Kasumi-1 (cell line): ENCODE data around the gene KIF19.

Experiments used
- DNase-seq, 2 experiments: peaks; one replicate each; lab custom pipeline; 2025; lab: John Stamatoyannopoulos, UW

KIF19 gene

GRCh38 chr17:74342224-74342623 is 16.2 kb downstream of the KIF19 start:
- no peak for DNase-seq

GRCh38 chr17:74343121-74343520 is 17.1 kb downstream of the KIF19 start:
- DNase-seq = no peak

GRCh38 chr17:74343526-74344284 is 17.7 kb downstream of the KIF19 start:
- no peak for DNase-seq

GRCh38 chr17:74344658-74345057 is 18.6 kb downstream of the KIF19 start:
- DNase-seq = no peak

- DNase-seq = no peak
Measured at GRCh38 chr17:74345433-74346241, 19.6 kb downstream of the KIF19 start.

GRCh38 chr17:74347646-74348045 is 21.6 kb downstream of the KIF19 start:
- no peak for DNase-seq

- DNase-seq = no peak
Measured at GRCh38 chr17:74349120-74349519, 23.1 kb downstream of the KIF19 start.

- no peak for DNase-seq
Measured at GRCh38 chr17:74350486-74350885, 24.5 kb downstream of the KIF19 start.

GRCh38 chr17:74351552-74352210 is 25.7 kb downstream of the KIF19 start:
- no peak for DNase-seq

- no peak for DNase-seq
Measured at GRCh38 chr17:74353446-74354060, 27.5 kb downstream of the KIF19 start.

GRCh38 chr17:74354123-74354522 is 28.1 kb downstream of the KIF19 start:
- DNase-seq = peak; percentile 84 to 86

- DNase-seq = no peak
Measured at GRCh38 chr17:74354561-74354960, 28.5 kb downstream of the KIF19 start.

- DNase-seq = no peak
Measured at GRCh38 chr17:74355065-74355464, 29.0 kb downstream of the KIF19 start.

GRCh38 chr17:74356646-74357465 is 30.8 kb downstream of the KIF19 start:
- no peak for DNase-seq

- no peak for DNase-seq
Measured at GRCh38 chr17:74357466-74357809, 31.4 kb downstream of the KIF19 start.

GRCh38 chr17:74358697-74359096 is 32.7 kb downstream of the KIF19 start:
- DNase-seq = no peak

GRCh38 chr17:74359916-74360315 is 33.9 kb downstream of the KIF19 start:
- no peak for DNase-seq

GRCh38 chr17:74360899-74361229 is 34.8 kb downstream of the KIF19 start:
- no peak for DNase-seq

- DNase-seq = no peak
Measured at GRCh38 chr17:74361230-74362068, 35.4 kb downstream of the KIF19 start, which contains the start of gene BTBD17. Gene BTBD17, minus strand, starts transcription at chr17:74361868. Its CDS starts 49 bp downstream, at chr17:74361819.

- DNase-seq = no peak
Measured at GRCh38 chr17:74362069-74362405, 36.0 kb downstream of the KIF19 start.
